Diencephalon (tissue), 1 donor: ENCODE data around the gene CFAP410. TPM values are rescaled to one million over a fixed set of nuclear protein-coding genes. Genes with fewer than 3 reads are reported as not detected.

Source experiments
- total RNA-seq: library from RNA; depleted of rRNA; stranded (reverse); fragments of >200 nt; gene quantifications from one replicate; pipeline ENCODE4 v1.2.3, GENCODE V29; 2014

The CFAP410 gene
- total RNA-seq, result 10.4 TPM

DNA sequence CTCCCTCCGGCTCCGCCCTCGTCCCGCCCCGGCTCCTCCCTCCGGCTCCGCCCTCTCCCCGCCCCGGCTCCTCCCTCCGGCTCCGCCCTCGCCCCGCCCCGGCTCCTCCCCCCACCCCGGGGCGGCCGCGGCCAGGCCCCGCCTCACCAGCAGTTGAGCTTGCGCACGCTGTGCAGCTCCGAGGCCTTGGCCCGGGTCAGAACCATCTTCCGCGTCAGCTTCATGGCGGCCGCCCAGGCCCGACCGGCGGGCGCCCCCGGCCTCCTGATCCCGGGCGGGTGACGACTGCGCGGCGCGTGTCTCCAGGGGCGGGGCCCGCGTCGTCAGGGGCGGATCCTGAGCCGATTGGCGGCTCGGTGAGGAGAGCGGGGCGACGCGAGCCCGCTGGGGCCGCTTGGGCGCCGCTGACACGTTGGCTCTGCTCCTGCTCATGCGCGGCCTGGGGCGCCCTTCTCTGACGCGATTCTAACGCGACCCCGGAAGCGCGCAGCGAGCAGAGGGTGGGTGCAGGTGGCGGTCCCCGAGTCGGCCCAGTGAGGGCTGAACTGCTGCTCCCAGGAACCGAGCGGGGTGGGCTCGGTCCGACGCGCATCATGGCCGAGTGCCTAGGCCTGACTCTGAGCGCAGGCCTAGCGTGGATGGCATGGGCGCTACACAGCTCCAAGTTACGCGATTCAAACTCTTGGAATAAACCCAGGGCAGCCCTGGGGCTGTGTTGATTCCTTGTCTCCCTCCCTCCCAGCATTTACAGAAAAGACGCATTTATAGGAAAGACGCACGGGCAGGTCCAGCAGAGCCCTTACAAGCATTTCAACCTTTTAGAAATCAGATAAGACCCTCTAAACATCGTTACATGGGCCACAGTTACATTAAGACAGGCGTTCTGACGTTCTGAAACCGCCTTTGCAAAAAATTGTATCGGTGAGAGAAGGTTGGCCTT lies at the start of gene CFAP410:
Gene CFAP410, minus strand, starts transcription at position 420 of the 940 bp plus-strand sequence. Its CDS starts 196 bp downstream, at position 224.

DNA sequence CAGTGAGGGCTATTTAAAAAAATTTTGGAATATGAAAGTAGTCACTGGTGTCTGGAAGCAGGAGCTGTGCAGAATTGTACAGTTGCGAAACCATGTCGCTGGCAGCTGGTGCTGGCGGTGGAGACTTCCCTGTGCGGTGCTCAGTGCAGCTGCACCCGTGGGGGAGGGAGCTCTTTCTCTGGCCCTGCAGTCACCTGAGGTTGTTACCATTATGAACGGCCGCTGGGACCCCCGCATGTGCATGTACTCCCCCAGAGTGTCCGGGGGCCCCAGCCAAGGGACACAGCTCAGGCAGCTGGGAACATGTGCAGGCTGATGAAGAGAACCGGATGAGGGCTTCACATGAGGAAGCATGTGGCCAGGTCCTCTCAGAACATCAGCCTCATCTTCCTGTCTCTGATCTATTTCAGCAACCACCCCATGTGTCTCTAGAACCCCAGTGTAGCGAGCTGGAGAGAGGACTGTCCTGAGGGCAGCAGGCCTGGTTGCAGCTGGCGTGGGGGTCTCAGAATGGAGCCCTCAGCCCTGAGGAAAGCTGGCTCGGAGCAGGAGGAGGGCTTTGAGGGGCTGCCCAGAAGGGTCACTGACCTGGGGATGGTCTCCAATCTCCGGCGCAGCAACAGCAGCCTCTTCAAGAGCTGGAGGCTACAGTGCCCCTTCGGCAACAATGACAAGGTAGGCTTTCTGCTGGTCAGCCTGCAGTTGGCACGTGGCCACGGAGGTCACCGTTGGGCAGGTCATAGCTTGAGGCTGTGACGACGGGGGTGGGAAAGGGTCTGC lies 14.2 kb upstream of the CFAP410 start, which contains the start of gene TRPM2:
Gene TRPM2, plus strand, starts transcription at position 431 of the 780 bp plus-strand sequence. Its CDS starts 80 bp downstream, at position 511.

DNA sequence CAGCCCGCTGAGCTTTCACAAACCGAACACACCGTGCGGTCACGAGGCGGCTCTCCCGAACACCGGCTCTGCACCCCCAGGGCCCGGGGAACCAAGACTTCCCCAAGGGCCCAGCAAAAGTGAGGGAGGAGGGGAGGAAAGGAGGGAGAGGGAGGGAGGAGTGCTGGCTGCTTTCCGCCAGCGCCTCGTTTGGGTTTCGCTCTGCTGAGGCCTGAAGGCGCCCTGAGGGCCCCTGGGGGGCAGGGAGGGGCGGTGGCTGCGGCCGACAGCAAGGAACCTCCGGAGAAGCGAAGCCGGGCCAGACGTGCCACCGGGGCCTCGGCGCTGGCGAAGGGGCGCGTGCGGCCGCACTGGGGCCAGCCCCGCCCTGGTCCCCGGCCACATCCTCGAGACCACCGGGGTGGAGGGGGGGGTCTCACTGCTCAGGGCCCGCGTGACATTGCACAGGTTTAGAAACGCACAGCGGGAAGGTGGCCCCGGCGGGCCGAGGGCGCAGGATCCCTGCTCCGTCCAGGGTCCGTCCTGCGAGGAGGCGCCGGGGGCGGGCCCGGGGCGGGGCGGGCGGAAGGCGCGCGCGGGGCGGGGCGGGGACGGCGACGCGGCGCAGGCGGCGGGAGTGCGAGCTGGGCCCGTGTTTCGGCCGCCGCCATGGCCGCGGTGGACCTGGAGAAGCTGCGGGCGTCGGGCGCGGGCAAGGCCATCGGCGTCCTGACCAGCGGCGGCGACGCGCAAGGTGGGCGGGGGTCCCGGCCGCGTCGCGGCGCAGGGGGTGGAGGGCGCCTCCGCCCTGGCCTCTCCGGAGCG lies 39.5 kb downstream of the CFAP410 start, which contains the start of gene PFKL:
Gene PFKL, plus strand, starts transcription at position 596 of the 804 bp plus-strand sequence. Its CDS starts 53 bp downstream, at position 649.

DNA sequence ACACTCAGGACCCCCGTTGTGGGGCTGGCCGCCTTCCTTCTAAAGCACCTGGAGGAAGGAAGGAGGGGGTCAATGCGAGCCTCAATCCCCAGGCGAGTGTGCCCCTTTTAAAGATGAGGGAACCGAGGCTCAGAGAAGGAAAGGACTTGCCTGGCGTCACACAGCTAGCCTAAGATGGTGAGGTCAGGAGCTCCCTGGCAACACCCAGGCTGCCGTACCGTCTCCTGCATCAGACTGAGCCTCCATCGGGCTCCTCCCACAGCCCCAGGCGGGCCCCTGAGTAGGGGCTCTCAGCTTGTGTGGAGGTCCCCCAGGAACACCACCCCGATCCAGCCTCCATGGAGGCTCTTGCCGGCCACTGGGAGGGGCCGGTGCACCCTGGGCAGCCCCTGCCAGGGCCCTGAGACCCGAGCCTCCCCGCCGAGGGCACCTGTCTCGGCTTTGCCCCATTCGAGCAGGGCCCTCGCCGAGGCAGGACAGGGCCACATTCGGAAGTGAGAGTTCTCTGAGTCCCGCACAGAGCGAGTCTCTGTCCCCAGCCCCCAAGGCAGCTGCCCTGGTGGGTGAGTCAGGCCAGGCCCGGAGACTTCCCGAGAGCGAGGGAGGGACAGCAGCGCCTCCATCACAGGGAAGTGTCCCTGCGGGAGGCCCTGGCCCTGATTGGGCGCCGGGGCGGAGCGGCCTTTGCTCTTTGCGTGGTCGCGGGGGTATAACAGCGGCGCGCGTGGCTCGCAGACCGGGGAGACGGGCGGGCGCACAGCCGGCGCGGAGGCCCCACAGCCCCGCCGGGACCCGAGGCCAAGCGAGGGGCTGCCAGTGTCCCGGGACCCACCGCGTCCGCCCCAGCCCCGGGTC lies 53.8 kb downstream of the CFAP410 start, which contains the start of gene AIRE:
Gene AIRE, plus strand, starts transcription at position 739 of the 855 bp plus-strand sequence. CDS start 131 bp downstream, outside the sequence.

Other genes starting within 250 kb of the CFAP410 start
- 3.5 TPM for gene PWP2, start 232.0 kb downstream of the CFAP410 start, total RNA-seq
- gene GATD3, start 205.7 kb downstream of the CFAP410 start, total RNA-seq, result 21.9 TPM
- gene ICOSLG, start 98.4 kb downstream of the CFAP410 start, total RNA-seq, result 0.69 TPM
- gene DNMT3L, start 77.5 kb downstream of the CFAP410 start, total RNA-seq, result not detected
- 0.23 TPM for gene AIRE, start 53.5 kb downstream of the CFAP410 start, total RNA-seq
- 133 TPM for gene PFKL, start 39.3 kb downstream of the CFAP410 start, total RNA-seq
- 9.2 TPM for gene TRPM2, start 14.2 kb upstream of the CFAP410 start, total RNA-seq
- 5.8 TPM for gene LRRC3, start 116.1 kb upstream of the CFAP410 start, total RNA-seq
- not detected for gene KRTAP10-1, start 200.8 kb upstream of the CFAP410 start, total RNA-seq
- gene KRTAP10-2, start 212.1 kb upstream of the CFAP410 start, total RNA-seq, result not detected
- gene KRTAP10-3, start 219.4 kb upstream of the CFAP410 start, total RNA-seq, result not detected
- not detected for gene KRTAP10-4, start 234.3 kb upstream of the CFAP410 start, total RNA-seq
- gene KRTAP10-5, start 241.2 kb upstream of the CFAP410 start, total RNA-seq, result not detected